HG03095 (cell line): ENCODE measurements around the gene TBKBP1.

Experiments
- ATAC-seq: cut with Tn5 transposase; IDR thresholded peaks from one replicate; pipeline ENCODE4 v1.9.1; 2021; ENCODE audit warnings: moderate library complexity; ENCODE audit not compliant: unreplicated experiment

Gene TBKBP1

GRCh38 chr17:47713980-47714700 is 20.2 kb downstream of the TBKBP1 start:
- ATAC-seq: no peak

DNA sequence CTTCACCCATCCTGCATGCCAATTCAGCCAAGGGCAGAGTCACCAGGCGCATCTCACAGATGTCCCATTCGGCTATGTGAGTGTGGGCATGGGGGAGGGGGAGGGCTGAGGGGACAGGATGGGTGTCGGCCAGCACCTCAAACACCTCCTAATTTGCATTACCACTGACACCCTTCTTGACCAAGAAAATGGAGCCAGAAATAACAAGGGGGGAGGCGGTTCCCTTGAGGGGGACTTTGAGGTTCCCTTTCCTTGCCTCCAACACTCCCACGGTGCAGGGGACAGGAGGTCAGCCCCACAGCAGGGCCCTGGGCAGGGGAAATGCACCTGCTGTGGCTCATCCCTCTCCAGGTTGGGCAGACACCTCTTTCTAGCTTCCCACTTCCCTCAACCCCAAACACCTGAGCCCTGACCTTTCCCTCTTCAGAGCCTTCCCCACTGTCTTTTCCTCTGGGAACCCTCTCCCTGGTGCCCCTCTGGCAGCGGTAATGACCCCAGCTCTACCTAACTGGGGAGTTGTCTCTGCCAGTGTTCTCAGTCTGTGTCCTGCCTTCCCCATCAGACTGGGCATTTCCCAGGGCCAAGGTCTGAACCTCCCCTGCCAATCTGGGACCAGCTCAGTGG is 20.9 kb downstream of the TBKBP1 start:
- ATAC-seq: no peak

DNA sequence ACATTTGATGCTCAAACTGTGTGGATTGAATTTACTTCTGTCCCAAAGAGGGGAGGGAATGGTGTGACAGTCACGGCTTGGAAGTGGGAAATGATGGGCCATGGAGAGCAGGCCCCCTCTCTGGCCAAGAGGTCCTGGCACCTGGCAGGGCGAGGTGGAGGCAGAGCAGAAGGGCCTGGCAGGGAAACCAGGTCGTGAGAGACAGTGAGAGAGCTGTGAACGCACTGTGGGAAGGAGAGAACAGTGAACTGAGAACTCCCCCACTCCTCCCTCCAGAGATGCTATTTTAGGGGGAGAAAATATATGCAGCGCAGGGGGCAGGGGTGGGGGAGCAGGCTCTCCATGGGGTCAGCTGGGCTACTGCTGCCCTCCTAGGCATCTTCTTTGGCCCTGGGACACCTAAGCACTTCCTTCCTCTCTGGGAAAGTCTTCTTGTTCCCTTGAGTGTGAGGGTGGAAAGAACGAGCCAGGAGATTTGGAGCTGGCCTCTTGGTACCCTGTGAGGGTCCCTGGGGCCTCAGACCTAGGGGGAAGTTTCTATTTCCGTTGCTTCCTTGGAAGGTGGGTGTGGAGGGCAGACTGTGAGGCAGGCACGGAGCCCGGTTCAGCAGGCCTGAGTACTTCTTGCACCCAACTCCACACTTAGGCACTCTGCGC is 21.8 kb downstream of the TBKBP1 start:
- ATAC-seq: no peak

DNA sequence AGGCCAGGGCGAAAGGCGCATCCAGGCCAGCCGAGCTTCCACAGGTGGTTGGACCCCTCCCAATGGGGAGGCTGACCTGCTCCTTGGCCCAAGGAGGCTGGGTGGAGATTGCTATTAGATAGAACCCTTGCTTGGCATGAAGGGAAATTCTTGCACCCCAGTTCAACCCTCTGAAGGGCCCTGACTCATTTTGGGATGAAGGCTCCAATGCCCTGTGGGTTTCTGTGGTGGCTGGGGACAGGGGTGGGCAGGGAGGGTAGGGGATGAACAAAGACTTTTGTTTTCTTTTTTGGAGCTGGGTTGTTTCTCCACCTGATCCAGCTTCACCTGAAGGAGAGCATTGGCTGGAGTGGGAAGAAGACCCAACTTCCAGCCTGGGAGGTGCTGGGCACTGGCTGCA is 22.4 kb downstream of the TBKBP1 start:
- no peak for ATAC-seq

DNA sequence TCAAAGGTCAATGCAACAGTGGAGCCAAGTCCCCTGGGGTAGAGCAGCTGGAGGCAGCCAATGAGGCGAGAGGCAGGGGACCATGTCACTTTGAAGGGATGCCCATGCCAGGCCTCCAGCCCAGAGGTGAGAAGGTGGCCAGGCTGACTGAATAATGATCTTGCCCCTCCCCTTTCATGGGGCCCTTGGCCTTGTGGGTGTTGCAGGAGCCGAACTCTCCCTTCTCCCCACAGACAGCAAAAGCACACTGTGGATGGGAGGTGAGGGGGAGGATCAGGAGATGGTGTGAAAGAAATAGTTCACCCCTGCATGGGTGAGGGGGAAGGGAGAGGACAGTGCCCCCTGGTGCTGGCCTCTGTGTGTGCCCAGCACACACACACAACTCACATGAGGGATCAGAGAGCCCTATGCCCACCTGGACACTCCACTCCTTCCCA is 23.3 kb downstream of the TBKBP1 start:
- ATAC-seq: no peak

GRCh38 chr17:47717979-47718621 is 24.1 kb downstream of the TBKBP1 start:
- no peak for ATAC-seq

- ATAC-seq: no peak
Measured at GRCh38 chr17:47718634-47719405, 24.9 kb downstream of the TBKBP1 start.

- ATAC-seq: no peak
Measured at GRCh38 chr17:47719411-47720152, 25.6 kb downstream of the TBKBP1 start.

DNA sequence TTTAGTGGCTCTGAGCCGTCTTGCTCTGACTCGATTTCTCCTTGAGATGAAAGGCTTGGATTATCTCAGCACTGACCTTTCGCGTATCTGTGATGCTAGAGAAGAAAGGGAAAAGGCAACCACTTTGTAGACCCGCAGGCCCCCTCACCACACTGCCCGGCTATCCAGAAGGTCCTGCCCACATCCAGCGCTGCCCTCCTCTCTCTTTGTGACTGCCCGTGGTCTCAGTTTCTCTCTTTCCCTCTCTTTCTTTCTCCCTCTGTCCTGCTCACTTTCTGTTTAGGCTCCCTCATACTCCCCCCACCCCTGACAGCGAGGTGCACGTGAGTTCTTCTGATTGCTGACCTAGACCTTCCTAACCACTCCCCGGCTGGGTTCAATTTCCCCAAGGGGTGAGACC is 26.2 kb downstream of the TBKBP1 start:
- no peak for ATAC-seq

GRCh38 chr17:47720754-47721533 is 27.0 kb downstream of the TBKBP1 start:
- ATAC-seq: no peak

GRCh38 chr17:47721725-47722124 is 27.8 kb downstream of the TBKBP1 start:
- no peak for ATAC-seq

GRCh38 chr17:47724705-47725104 is 30.7 kb downstream of the TBKBP1 start:
- ATAC-seq: no peak

DNA sequence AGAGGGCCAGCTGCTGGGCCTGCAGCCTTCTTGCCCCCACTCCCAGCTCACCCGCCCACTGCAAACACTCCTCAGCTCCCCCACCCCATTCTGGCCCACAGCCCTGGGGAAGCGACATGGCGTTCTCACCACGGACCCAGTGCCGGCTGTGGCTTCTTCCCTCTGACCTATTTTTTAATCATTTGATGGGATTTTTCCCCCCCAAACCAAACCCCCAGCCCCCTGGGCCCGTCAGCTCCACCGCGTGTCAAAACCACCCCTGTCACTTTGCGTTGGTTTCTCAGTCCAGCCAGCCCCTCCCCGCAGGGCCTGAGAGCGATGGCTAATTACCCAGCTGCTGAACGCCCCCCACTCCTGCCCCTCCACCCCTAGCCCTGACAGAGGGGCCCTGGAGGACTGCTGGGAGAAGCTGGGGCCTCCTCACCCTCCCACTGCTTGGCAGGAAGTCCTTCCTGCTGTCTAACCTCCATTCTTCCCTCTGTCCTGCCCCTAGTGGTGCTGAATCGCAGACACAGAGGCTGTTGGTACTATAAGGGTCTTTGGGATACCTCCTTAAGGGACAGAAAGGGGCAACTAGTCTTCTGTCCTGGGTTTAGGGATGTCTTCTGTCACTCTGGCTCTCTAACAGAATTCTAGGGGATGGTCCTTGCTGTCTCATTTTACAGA is 31.6 kb downstream of the TBKBP1 start:
- no peak for ATAC-seq

DNA sequence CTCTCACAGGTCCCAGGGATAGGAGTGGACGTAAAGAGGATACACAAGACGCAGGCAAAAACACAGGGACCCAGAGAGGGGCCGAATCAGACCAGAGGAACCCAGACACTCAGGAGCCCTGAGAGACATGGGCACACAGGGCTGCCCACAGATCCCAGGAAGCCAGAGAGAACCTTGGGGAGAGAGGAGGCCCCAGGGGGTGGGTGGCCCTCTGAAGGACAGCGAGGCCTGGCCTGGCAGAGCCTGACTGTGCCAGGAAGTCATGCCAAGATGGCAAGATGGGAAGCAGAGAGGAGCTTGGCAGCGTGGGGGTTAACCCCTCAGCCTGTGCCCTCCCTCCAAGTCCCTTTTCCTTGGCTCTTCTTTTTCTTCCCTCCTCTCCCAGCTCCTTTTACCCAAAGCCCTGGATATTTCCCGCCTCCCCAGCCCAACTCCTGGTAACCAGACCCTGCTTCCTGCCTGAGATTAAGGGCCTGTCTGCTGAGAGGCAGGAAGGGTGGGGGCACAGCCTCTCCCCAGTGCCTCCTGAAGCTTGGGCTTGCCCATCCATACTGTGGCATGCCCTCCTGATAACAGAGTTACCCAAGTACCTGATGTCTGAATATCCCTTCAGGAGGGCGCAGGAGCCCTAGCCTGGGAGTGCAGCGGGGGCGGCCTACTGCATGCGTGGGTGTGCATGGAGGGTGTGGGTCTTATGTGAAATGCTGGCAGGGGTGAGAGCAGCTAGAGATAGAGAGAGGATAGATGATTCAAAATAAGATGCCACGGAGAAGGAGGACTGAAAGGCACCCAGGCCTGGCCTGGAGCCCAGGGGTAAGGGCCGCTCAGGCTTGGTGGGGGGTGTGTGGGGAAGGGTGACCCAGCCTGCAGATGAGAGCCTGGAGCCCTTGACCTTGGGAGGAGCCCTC is 33.1 kb downstream of the TBKBP1 start:
- no peak for ATAC-seq

GRCh38 chr17:47727704-47728036 is 33.7 kb downstream of the TBKBP1 start:
- no peak for ATAC-seq

DNA sequence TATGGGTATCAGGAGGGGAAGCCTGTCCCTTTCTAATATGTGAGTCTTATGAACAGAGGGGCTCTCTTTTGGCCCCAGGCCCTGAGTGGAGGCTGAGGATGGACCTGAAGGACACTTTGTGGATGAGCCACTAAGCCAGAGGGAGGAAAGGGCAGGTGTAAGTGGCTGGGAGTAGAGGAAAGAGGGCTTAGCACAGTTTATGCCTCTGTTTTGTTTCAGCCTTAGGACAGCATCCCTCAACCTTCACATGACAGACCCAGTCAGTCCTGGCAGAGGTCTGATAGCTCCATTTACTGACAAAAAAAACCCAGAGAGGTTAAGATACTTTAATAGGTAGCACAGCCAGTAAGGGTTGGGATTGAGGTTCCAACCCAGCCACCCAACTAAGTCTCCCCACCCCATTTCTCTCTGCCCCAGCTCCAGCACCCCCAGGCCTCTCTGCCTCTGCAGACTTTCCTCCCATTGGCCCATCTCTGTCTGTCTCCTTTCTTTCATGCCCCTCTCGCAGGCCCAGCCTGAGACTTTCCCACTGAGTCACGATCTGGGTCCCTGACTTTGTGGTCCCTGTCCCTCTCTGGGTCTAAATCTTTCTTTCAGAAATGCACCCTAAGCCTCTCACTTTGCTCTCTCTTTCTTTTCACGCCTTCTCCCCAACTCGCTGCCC is 34.4 kb downstream of the TBKBP1 start:
- no peak for ATAC-seq

GRCh38 chr17:47729476-47729875 is 35.5 kb downstream of the TBKBP1 start:
- no peak for ATAC-seq

GRCh38 chr17:47730681-47731080 is 36.7 kb downstream of the TBKBP1 start:
- ATAC-seq: no peak
